LoVo (cell line): ENCODE measurements around the gene EPHB1.

Source experiments
- DNase-seq: peaks from one replicate; pipeline ENCODE4 v3.0.0-alpha.2; 2016; ENCODE audit warnings: low spot score

The EPHB1 gene

DNA sequence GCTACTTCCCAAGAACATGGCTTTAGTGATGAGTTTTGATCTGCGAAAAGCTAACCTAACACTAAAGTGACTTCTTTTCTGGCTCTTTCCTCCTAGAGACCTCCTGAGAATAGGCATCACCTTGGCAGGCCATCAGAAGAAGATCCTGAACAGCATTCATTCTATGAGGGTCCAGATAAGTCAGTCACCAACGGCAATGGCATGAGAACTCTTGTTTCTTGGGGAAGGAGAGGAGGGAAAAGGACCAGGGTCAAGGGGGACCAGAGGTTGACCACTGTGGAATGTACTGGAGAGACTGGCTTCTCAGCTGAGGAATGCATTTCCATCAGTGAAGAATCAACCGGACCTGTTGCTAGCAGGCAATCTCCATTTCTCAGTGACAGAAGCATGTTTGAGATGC is 463.9 kb downstream of the EPHB1 start:
- DNase-seq, result no peak

DNA sequence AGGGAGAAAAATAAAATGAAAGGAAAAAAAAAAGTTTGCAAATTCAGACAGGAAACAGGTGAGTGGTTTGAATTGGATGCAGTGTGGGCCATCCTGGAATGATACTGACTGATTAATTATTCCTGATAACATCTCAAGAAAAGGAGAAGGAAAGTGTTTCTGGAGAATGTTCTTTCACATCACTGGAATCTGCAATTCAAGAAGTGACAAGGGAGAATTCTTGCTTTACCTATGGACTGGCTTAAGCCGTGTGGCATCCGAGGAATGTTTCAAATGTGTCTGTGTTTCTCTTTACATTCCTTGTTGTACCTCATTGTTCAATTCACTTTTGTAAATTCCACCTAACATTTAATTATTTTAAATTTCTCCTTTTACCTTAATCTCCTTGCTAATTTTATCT is 465.0 kb downstream of the EPHB1 start:
- DNase-seq, result no peak

DNA sequence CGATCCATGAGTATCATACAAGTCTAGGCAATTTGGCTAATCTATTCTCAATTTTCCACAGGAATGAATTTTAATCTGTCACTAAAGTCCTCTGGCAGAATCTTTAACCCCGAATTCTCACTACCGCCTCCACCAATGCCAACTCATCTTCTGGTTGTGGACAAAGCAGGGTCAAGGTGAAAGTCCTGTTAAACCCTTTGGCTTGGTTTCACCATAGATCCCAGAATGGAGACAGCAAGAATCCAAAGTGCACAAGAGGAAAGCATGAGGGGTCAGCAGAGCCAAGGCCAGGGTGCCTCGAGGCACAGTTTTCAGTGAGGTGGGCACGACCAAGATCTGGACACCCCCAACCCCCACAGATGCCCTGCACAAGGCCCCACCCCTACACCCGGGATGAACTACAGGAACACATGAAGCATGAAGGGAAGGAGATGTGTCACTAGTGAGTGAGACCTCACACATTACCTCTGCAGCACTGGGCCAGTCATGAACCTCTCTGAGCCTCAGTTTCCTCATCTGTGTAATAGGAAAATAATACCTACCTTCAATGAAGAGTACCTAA is 466.2 kb downstream of the EPHB1 start:
- no peak for DNase-seq

DNA sequence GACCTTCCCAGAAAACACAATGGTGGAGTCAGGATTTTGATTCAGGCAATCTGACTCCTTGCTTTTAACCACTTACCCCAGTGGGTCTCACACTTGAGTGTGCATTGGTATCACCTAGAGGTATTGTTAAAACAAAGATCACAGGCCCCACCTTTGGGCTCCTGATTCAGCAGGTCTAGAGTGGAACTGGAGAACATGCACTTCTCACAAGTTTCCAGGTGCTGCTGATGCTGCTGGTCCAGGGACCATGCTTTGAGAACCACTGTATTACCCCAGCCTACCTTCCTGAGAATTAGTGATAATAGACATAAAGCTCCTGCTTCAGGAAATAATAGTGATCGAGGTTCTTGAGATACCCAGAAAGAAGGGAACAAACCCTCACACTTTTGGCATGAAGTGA is 466.9 kb downstream of the EPHB1 start:
- no peak for DNase-seq

DNA sequence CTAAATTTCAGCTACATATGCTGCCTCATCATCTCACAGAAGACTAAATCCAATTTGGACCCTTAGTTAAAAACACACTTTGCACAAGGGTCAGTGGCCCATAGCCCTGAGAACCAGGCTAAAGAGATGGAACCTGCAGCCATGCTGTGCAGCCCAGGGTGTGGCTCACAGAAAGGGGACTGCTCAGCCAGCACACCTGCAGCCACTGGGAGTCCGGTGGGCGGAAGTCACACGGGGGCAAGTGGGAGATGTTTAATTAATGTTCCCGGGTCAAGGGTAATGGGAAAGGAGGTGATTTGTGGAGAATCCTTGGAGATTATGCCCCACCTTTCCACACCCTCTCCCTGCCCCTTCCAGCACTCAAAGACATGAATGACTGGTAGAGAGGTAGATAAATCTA is 467.4 kb downstream of the EPHB1 start:
- DNase-seq, result no peak

DNA sequence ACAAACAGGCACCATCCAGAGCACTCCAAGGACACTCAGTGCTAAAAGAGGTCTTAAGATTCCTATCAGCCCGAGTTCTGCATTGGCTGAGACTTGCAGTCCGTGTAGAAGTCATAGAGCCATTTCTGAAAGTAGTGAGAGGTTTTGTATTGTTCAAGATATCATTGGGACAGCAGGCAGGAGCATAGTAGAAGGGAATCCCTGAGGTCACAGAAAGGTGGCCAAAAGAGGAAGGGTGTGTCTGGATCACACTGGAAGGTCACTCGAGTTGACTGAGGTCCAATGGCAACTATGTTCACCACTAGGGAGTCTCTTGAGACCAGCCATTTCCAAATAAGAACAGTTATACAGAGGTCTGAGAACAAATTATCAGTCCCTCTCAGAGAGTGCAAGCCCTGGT is 468.3 kb downstream of the EPHB1 start:
- no peak for DNase-seq

DNA sequence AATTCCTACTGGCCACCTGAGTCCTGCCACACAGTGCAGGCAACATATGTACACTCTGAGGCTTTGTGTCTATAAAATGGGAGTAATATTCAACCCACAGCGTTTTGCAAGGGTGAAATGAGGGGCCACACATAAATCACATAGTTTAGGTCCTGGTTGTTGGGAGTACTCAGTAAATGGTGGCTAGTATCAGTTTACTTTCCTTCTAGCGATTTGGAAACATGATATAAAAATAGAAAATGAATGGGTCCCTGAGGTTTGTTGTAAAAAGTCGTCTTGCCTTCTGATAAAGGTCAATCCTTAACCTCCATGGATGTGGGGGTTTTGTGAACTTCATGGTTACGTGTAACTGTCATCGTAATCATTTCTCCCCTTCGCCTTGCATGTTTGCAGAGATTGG is 472.4 kb downstream of the EPHB1 start:
- DNase-seq, result no peak

DNA sequence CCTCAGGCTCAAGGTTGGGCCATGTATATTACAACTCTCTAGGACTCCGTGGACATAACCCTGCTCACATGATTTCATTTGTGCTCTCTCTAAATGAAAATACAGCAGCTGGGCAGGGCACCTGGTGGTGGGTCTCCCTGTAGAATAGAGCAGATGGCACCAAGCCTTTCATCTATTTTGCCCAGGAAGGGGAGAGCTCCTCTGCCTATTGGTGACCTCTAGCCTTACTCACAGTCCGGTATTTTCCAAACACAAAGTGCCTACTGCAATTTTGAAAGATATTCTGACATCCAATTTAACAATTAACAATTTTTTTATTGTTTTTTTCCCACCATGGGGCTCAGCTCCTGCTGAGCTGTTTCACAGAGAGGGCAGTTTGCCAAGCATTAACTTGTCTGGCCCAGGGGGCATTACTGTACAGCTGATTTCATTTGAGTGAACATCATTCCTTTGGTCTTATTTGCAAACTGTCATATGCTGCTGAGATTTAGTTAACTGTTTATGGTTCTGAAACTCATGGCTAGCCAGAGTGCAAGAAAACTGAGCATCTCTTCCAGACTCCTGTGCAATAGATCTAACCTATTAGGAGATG is 474.0 kb downstream of the EPHB1 start:
- no peak for DNase-seq

DNA sequence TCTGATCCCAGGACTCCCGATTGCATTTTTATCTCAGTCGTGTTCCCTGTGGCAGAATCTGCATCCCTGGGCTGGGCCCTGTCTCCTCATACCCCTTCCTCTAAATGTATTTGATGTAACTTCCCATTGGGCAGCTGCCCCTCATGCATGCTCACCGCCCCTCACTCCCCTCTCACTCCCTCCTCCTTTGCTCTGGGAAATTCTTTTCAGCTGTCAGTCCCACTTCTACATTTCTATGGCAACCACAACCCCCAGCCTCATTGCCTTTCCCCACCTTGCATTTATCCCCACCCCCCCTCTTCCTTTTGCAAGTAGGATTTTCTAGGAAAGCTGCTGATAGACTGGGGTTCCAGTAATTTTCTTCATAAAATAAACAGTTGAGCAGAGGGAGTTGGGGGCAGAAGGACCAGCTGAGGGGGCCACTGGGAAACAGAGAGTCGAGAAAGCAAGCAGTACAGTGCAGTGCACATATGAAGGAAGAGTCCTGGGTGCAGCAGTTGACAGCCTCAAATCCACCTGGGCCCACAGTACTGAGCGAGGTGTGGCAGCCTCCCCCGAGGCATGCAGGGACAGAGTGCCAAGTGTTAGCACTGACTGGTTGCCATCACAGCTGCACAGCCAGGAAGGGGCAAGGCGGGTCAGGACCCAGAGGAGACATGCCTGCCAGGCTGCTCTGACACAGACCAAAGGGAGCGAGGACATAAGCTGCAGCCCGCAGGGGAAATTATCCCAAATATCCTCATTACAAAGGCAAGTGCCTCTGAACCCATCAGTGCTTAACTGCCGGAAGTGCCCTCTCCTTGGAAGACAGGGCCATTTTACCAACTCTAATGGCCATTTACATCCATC is 476.3 kb downstream of the EPHB1 start:
- no peak for DNase-seq

DNA sequence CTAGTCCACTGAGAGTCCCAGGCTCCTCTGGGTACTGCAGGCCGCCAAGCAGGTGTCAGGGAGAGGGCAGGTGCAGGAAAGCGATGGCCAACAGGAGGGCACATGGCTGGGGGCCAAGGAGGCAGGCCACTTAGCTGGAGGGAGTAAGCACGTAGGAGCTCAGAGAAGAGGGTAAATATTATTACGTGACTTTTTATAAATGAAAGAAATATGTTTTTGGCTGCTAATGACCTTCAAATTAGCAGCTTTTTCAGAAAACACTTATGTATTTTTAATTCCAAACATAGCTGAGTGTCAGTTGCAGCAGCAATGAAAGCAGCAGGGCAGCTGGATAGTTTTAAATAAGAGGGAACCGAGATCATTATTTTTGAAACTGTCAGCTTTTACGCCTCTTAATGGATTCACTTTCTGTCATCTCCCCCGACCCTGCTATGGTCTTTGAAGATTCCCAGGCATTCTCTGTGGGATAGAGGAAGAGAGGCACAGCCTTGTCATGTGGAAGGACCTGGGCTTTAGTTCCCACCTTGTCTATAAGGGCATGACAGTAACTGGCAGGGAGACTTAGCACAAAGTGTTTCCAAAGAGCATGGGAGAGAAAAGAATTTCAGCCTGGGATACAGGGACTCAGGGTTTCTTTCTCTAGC is 477.1 kb downstream of the EPHB1 start:
- no peak for DNase-seq

DNA sequence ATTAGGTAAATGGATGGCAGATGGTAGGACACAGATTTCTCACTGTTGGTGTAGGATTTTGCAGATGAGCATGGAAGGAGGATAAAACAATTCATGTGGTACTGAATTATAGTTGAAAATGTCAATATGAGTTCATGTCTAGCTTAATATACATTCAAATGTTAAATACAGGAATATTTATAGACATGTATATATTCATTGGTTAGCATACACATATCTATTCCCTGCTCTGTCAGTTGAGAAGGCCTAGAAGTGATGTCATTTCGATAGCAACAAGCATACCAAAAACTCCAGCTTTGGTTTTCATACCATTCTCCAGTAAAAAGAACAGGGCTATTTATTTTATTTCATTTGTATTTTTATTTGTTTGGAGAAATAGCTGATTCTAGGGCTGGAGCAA is 497.1 kb downstream of the EPHB1 start:
- no peak for DNase-seq

DNA sequence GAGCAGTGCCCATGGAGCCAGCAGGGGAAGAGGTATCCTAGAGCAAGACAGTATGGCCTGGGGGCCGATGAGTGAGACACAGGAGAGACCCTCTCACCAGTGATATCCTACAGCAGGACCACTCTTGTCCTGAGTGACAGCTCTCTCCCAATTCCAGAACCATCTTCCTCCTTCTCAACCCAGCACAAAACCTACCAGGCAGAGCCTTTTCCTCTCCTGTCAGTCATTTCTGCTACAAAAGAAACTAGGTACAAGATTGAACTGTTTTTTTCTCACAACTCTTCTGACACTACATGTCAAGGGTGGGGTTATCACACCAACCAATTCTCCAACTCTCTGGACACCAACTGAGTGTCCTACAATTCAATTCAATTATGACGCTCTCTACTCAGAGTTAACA is 506.6 kb downstream of the EPHB1 start:
- no peak for DNase-seq

DNA sequence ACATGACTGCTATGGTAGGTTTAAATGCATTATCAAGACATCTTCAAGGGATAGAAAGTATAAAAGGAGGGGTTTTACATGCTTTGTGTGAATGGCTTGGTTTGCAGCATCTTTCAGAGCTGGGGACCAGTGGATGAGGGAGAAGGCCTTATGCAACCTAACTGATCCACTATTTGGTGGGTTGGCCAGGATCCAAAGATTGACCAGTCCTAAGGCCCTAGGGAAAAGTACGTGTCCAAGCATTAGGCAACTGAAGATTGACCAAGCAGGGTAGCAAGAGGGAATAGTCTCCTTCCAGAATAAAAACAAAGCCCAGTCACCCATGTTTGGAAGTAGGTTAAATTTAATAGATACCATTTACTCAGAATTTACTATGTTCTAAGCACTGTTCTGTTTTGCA is 509.3 kb downstream of the EPHB1 start:
- DNase-seq, result no peak
